GM12891 (cell line): Measurements from ENCODE around the gene RASGRP1.

Experiments used
- POLR2A ChIP-seq: IDR thresholded peaks from 2 replicates; pipeline ENCODE4 v1.6.1; 2011; ENCODE audit warnings: low read depth, low read length, control low read depth
- POLR2AphosphoS5 ChIP-seq: IDR thresholded peaks from 2 replicates; pipeline ENCODE4 v1.6.1; 2011; ENCODE audit warnings: low read depth, low read length, control low read depth

- TF ChIP-seq POLR2AphosphoS5 (no peak), POLR2A (no peak)
These were observed 41.1 kb upstream of the RASGRP1 start for GRCh38 chr15:38605744-38606143.
